NB4 (cell line): Measurements from ENCODE around the gene RPS28.

Source experiments
- DNase-seq: peaks from one replicate; pipeline ENCODE4 v3.0.0; 2010; ENCODE audit warnings: low read depth
- H3K4me3 ChIP-seq: one replicate; pipeline ENCODE4 v1.5.1; 2011; ENCODE audit warnings: mild to moderate bottlenecking, low read depth, low read length, moderate library complexity
- MYC ChIP-seq: IDR thresholded peaks from 2 replicates; pipeline ENCODE4 v1.6.1; 2011; ENCODE audit warnings: low read depth, low read length
- POLR2A ChIP-seq: IDR thresholded peaks from 2 replicates; pipeline ENCODE4 v1.6.1; 2011; ENCODE audit warnings: mild to moderate bottlenecking; ENCODE audit not compliant: insufficient read length; ENCODE audit errors: extremely low read depth
- TF ChIP-seq, protein P1 (sequence below): IDR thresholded peaks from one replicate; pipeline ENCODE4 v1.5.1; 2012; ENCODE audit warnings: low read depth, low read length
- TF ChIP-seq, protein P2 (sequence below): IDR thresholded peaks from 2 replicates; pipeline ENCODE4 v1.6.1; 2011; ENCODE audit warnings: low read depth, low read length

Gene RPS28

DNA sequence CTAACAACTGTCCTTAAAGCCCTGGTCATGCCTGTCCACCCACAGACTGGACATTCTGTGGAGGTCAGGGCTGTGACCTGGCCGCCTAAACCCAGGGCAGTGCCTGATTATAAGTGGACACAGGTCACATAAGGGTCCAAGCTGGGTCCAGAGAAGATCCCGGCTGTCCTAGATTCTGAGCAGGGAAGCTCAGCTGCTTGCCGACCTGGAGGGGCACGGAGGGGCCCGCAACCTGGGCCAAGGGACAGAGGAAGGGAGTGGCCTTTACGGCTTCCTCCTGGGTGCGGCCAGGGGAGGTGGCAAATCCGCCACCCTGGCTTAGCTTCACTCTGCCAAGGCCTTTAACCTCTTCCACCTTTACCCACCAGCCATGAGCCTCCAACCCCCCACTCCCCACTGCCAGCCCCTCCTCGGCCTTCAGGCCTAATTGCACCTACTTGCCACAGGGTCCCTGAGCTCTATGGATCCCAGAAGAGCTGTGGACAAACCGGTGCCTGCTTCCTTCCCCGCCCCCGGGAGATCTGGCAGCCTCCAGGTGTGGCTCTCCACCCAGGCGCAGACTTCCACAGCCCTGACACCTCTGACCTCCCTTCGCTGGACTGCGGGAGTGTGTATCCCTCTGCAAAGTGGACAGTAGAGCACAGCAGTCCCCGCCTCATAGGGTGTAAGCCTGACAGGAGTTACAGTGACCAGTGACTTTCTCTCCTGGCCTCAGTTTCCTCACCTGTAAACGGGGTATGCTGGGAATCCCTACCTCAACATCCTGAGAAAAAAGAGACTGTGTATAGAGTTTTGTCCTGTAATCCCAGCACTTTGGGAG, 14.9 kb upstream of the RPS28 start:
- peak overlapping the region; percentile 92 for H3K4me3 ChIP-seq
- DNase-seq = peak; percentile 27
- TF ChIP-seq POLR2A = no peak
- no peak for TF ChIP-seq MYC
- TF ChIP-seq, protein P1, sequence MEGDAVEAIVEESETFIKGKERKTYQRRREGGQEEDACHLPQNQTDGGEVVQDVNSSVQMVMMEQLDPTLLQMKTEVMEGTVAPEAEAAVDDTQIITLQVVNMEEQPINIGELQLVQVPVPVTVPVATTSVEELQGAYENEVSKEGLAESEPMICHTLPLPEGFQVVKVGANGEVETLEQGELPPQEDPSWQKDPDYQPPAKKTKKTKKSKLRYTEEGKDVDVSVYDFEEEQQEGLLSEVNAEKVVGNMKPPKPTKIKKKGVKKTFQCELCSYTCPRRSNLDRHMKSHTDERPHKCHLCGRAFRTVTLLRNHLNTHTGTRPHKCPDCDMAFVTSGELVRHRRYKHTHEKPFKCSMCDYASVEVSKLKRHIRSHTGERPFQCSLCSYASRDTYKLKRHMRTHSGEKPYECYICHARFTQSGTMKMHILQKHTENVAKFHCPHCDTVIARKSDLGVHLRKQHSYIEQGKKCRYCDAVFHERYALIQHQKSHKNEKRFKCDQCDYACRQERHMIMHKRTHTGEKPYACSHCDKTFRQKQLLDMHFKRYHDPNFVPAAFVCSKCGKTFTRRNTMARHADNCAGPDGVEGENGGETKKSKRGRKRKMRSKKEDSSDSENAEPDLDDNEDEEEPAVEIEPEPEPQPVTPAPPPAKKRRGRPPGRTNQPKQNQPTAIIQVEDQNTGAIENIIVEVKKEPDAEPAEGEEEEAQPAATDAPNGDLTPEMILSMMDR = no peak
- TF ChIP-seq, protein P2, sequence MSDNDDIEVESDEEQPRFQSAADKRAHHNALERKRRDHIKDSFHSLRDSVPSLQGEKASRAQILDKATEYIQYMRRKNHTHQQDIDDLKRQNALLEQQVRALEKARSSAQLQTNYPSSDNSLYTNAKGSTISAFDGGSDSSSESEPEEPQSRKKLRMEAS = no peak

DNA sequence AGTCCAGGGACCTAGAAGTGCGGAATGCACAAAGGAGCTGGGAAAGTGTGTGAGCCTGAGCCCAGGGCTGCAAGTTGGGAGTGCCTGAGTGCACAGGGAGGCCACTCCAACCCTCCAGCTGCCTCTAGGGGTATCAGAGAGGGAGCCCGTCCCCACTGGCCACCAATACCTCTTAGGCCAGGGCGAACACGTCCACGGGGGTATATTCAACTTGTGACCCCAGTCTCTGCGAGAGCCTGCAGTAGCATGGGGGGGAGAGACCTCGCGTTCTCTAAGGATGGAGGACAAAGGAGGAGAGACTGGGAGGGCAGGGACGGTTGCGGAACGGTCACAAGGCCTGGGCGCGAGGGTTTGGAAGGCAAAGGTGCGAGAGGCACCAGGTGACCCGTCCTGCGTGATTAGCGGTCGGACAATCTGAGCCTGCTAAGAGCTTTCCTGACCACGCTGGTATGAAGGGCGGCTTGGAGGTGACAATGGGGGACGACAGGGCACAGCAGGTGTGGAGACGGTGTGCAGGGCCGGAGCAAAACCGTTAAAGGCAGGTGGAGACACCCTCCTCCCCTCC, 13.8 kb upstream of the RPS28 start:
- peak; percentile 70 for DNase-seq
- H3K4me3 ChIP-seq = peak overlapping the region; percentile 92
- no peak for TF ChIP-seq MYC
- TF ChIP-seq, protein P1 = no peak
- TF ChIP-seq, protein P2 = no peak

DNA sequence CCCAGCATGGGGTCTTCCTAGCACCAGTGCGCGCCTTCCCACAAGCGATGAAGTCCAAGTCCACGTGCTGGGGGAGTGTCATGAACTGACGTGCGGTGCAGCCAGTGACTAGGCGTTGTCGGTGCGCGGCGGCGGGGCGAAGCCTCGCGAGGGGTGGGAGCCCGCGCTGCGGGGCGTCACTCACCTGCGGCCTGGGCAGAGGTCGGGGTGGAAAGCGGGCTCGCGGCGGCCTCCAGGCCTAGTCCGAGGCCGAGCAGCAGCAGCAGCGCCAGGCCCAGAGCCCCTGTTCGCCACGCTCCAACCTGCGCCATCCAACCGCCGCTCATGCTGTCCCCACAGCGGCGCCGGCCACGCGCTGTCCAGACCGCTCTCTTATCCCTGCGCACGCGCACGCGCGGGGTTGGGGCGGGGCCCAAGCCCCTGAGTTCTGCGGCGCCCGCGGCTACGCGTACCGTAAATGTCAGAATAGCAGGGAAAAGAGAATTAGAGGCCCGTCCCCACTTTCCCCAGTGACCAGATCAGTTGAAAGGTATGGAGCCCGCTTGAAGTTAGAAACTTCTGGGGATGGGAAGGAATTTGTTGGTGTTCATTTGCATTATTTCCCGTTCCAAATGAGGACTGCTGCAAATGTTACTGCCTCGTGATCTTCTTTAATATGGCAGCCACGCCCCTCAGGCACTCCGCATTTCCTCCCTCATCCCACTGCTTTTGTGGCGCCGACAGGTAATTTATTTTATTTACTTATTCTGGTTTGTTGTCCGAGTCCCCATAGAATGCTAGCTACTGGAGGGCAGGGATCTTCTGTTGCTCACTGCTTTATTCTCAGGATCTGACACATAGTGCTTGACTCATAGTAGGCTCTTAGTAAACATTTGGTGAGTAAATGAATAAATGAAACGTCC, 13.1 kb upstream of the RPS28 start, which contains the start of gene CD320:
TSS of gene CD320 (minus strand) at position 394 of the 902 bp plus-strand sequence. CDS start at position 326, 68 bp downstream.
- peak within 1 kb of the TSS; percentile 92 for H3K4me3 ChIP-seq
- TF ChIP-seq POLR2A = peak; percentile 98
- TF ChIP-seq MYC = peak; percentile 99
- TF ChIP-seq, protein P2 = peak; percentile 99
- TF ChIP-seq, protein P1 = no peak
- DNase-seq = peak; percentile 99

DNA sequence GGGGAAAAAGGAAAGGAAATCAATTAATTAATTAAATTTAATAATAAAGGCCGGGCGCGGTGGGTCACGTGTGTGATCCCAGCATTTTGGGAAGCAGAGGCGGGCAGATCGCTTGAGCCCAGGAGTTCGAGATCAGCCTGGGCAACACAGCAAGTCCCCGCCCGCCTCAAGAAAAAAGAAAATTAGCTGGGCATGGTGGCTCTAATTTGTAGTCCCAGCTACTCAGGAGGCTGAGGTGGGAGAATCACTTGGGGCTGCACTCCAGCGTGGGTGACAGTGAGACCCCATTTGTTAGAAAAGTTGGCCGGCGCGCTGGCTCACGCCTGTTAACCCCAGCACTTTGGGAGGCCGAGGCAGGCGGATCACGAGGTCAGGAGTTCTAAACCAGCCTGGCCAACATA, 12.4 kb upstream of the RPS28 start:
- DNase-seq = no peak
- TF ChIP-seq POLR2A (no peak), MYC (no peak)
- TF ChIP-seq, protein P2 = no peak
- TF ChIP-seq, protein P1 = no peak
- H3K4me3 ChIP-seq = peak overlapping the region; percentile 92

DNA sequence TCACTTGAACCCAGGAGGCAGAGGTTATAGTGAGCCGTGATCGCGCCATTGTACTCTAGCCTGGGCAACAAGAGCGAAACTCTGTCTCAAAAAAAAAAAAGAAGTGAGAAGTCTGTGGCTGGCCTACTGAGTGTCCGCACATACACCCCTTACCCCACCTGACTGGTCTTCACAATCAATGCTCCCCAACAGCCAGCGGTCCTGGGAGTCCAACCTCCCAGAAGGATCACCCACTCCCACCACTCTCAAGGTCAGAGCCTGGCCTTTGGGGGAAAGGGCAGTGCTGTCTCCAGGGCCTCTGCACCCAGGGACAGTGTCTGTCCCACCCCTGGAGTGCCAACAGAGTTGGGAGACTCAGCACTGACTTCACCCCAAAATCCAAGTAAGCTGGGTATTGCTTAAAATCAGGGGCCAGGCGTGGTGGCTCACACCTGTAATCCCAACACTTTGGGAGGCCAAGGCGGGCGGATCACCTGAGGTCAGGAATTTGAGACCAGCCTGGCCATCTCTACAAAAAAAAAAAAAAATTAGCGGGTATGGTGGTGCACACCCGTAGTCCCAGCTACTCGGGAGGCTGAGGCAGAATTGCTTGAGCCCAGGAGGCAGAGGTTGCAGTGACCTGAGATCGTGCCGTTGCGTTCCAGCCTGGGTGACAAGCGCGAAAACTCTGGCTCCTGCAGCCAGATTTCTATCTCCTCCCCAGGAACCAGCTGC, 10.8 kb upstream of the RPS28 start:
- H3K4me3 ChIP-seq = no peak overlapping the region
- no peak for TF ChIP-seq POLR2A
- DNase-seq = no peak
